Peyer's patch (tissue), 4 donors: ENCODE data around the gene PAPOLG.

Source experiments
- CTCF ChIP-seq, 6 experiments: fragments of 450-650 bp in 4 of 6; fragments of 200-600 bp in 2 of 6; sonication (generic) in 1 of 6; IDR thresholded peaks; one replicate each; pipeline ENCODE4 v1.5.1; 2017 to 2019; ENCODE audit warnings: antibody characterized with exemption in 6 of 6, mild to moderate bottlenecking in 3 of 6, moderate library complexity in 1 of 6
- POLR2A ChIP-seq, 2 donors: fragments of 450-650 bp; IDR thresholded peaks; one replicate each; pipeline ENCODE4 v1.5.1; 2017; ENCODE audit warnings: antibody characterized with exemption in 2 of 2, mild to moderate bottlenecking in 2 of 2, moderate library complexity in 2 of 2

- no peak for TF ChIP-seq CTCF (IDR thresholded peaks at IDR 0.05)
- TF ChIP-seq POLR2A (IDR thresholded peaks at IDR 0.05) = no peak
These were observed 13.6 kb upstream of the PAPOLG start for GRCh38 chr2:60742419-60742818.
